ENCODE data around the gene DNAH10. TPM values are rescaled to one million over a fixed set of nuclear protein-coding genes. Genes with fewer than 3 reads are reported as not detected.

DNAH10 gene
- total RNA-seq, 1 experiment from 2014 or later = 0.14 TPM

DNA sequence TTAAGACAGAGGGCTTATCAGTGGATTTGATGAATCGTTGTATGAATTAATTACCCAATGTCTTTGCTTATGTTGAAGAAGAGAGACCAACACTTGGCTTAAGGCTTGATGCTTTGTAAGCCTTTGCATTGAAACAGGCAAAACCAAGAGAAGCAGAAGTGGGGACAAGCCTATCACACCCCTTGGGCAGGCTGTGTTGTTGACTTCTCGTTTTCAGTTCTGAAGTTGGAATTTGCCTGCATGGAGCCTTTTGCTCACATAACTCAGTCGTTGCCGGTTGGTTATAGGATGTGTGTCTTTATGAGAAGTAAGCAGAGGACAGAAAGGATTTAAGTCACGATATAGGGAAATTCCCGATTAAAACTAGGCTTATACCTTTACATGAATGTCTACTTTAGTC is 115.9 kb downstream of the DNAH10 start:
- Mint-ChIP-seq H3K27ac (ENCODE audit: unreplicated experiment) (no peak overlapping the region), H3K36me3 (ENCODE audit: insufficient read depth, unreplicated experiment) (no peaks in the 10 kb centered on the region), H3K27me3 (ENCODE audit: unreplicated experiment) (peaks cover 69% of the 10 kb centered on the region), H3K4me1 (ENCODE audit: low read depth, unreplicated experiment) (no peaks in the 10 kb centered on the region), H3K4me3 (ENCODE audit: low read depth, unreplicated experiment) (no peak overlapping the region), H3K9me3 (ENCODE audit: low read depth, unreplicated experiment) (no peaks in the 10 kb centered on the region)
- TF ChIP-seq CTCF (IDR thresholded peaks at IDR 0.05; ENCODE audit: unreplicated experiment) = no peak
- BruUV-seq (replicated peaks) = no TSS peak
- CTCF ChIA-PET = no interaction called here
- intact Hi-C loops (cut with micrococcal nuclease; ENCODE audit: unreplicated experiment) = no loop called here
- DNase-seq = no peak

DNA sequence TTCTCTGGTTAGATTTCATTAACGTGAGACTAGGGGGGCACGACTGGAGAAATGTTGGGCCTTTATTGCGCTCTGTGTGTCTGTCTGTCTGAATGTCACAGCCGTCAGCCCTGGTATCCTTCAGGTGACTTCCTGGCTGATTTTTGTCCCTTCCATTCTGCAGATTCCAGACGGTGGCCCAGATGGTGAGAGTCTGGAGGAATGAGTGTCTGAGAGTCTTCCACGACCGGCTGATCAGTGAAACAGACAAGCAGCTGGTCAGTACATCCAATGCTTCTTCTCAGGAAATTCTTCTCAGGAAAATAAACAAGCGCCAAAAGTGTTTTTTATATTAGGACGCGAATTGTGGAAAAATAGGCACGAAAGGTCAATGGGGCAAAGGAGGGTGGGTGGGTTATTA is 117.0 kb downstream of the DNAH10 start:
- H3K4me3 Mint-ChIP-seq (ENCODE audit: low read depth, unreplicated experiment) = no peak overlapping the region
- no peaks in the 10 kb centered on the region for H3K36me3 Mint-ChIP-seq (ENCODE audit: insufficient read depth, unreplicated experiment)
- CTCF ChIA-PET = interaction anchor here (0.6 kb wide), 1 partner anchor 470 kb away, joined by 4 read pairs; no protein-coding TSS in a partner anchor
- TF ChIP-seq CTCF (IDR thresholded peaks at IDR 0.05; ENCODE audit: unreplicated experiment) = no peak
- no peak for DNase-seq
- peaks cover 69% of the 10 kb centered on the region for H3K27me3 Mint-ChIP-seq (ENCODE audit: unreplicated experiment)
- H3K27ac Mint-ChIP-seq (ENCODE audit: unreplicated experiment) = no peak overlapping the region
- BruUV-seq (replicated peaks) = no TSS peak
- no peaks in the 10 kb centered on the region for H3K4me1 Mint-ChIP-seq (ENCODE audit: low read depth, unreplicated experiment)
- intact Hi-C loops (cut with micrococcal nuclease; ENCODE audit: unreplicated experiment) = no loop called here
- H3K9me3 Mint-ChIP-seq (ENCODE audit: low read depth, unreplicated experiment) = no peaks in the 10 kb centered on the region

DNA sequence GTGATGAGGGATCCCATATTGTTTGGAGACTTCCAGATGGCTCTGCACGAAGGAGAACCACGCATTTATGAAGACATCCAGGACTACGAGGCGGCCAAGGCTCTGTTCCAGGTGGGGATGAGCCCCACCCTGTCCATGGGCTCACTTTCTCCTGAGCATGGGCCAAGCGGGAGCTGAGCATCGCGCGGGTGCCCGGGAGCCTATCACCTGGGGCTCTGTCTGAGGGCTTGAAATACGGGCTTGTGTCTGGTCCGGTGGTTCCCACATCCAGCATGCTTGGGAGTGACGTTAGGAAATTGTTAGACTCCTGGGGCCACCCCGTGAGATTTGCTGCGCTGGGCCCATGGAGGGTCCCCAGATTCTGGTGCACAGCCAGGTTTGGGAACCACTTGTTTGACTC is 117.6 kb downstream of the DNAH10 start:
- CTCF ChIA-PET = interaction anchor here (0.6 kb wide), 1 partner anchor 471 kb away, joined by 4 read pairs; no protein-coding TSS in a partner anchor
- Mint-ChIP-seq H3K27ac (ENCODE audit: unreplicated experiment) (no peak overlapping the region), H3K27me3 (ENCODE audit: unreplicated experiment) (peaks cover 66% of the 10 kb centered on the region), H3K9me3 (ENCODE audit: low read depth, unreplicated experiment) (no peaks in the 10 kb centered on the region), H3K4me1 (ENCODE audit: low read depth, unreplicated experiment) (no peaks in the 10 kb centered on the region), H3K4me3 (ENCODE audit: low read depth, unreplicated experiment) (no peak overlapping the region), H3K36me3 (ENCODE audit: insufficient read depth, unreplicated experiment) (no peaks in the 10 kb centered on the region)
- intact Hi-C loops (cut with micrococcal nuclease; ENCODE audit: unreplicated experiment) = no loop called here
- no peak for TF ChIP-seq CTCF (IDR thresholded peaks at IDR 0.05; ENCODE audit: unreplicated experiment)
- DNase-seq = no peak
- no TSS peak for BruUV-seq (replicated peaks)

DNA sequence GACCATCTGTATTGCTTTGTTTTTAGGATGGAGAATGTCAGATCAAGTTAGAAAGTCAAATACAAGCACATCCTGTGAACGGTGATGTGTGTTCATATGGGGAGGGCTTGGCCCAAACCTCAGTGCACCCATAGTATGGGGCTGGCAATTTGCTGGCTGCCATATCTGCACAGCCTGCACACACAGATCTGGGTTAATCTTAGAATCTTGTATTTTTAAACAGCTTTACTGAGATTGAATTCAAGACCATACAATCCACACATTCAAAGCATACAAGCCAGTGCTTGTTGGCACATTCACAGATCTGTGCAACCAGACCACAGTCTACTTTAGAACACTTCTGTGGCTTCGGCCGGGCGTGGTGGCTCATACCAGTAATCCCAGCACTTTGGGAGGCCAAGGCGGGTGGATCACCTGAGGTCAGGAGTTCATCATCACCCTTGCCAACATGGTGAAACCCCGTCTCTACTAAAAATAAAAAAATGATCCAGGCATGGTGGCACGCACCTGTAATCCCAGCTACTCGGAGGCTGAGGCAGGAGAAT is 120.1 kb downstream of the DNAH10 start:
- Mint-ChIP-seq H3K27ac (ENCODE audit: unreplicated experiment) (no peak overlapping the region), H3K36me3 (ENCODE audit: insufficient read depth, unreplicated experiment) (no peaks in the 10 kb centered on the region), H3K27me3 (ENCODE audit: unreplicated experiment) (peaks cover 72% of the 10 kb centered on the region), H3K4me1 (ENCODE audit: low read depth, unreplicated experiment) (peaks cover 8% of the 10 kb centered on the region), H3K4me3 (ENCODE audit: low read depth, unreplicated experiment) (no peak overlapping the region), H3K9me3 (ENCODE audit: low read depth, unreplicated experiment) (no peaks in the 10 kb centered on the region)
- intact Hi-C loops (cut with micrococcal nuclease; ENCODE audit: unreplicated experiment) = no loop called here
- no TSS peak for BruUV-seq (replicated peaks)
- no peak for DNase-seq
- CTCF ChIA-PET = interaction anchor here (0.6 to 0.7 kb wide), 4 partner anchors 23 to 849 kb away, joined by 3 to 6 read pairs (median 4); no protein-coding TSS in a partner anchor
- TF ChIP-seq CTCF (IDR thresholded peaks at IDR 0.05; ENCODE audit: unreplicated experiment) = no peak

Data from Calu3 (cell line).